ENCODE measurements around the gene FLRT2.

FLRT2 gene

DNA sequence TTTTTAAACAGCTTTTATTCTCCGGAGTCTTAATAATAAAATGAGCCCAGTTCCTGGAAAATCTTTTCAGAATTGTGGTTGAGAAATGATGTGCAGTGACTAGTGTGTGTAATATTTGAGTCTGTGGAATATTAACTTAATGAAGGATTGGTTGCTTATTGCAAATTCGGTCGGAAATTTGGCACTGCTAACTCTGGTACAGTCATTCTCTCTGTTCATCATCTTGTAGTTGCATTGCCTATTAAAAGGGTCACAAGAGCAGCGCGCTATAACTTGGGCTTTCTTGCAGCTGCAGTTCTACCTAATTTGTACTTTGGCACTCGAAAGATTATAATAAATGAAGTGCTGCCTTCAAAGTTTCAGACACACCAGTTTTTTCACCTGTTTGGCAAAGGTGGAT is 146.0 kb downstream of the FLRT2 start:
- no peak for DNase-seq

- no peak for DNase-seq
Observed at GRCh38 chr14:85686908-85687307, 157.0 kb downstream of the FLRT2 start.

GRCh38 chr14:85687456-85687855 is 157.5 kb downstream of the FLRT2 start:
- DNase-seq = no peak

GRCh38 chr14:85688006-85688405 is 158.1 kb downstream of the FLRT2 start:
- DNase-seq = no peak

GRCh38 chr14:85695300-85695699 is 165.4 kb downstream of the FLRT2 start:
- DNase-seq = no peak

DNA sequence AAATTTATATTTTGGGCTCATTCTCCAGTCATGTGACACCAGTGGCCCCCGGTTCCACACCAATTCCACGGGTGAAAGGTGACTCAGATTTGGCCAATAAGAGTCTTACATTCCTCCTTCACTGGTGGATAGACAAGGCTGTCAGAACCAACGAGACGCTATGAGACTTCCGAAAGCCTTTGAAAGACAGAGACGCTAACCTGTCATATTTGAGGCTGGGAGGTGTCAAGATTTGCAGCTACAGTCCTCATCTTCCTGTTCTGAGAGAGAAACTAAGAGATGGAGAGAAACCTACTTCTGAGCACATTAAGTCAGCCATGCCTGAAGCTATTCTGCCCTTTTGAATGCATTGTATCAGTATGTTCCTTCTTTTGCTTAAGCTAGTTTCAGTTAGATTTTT is 171.2 kb downstream of the FLRT2 start:
- DNase-seq = no peak

DNA sequence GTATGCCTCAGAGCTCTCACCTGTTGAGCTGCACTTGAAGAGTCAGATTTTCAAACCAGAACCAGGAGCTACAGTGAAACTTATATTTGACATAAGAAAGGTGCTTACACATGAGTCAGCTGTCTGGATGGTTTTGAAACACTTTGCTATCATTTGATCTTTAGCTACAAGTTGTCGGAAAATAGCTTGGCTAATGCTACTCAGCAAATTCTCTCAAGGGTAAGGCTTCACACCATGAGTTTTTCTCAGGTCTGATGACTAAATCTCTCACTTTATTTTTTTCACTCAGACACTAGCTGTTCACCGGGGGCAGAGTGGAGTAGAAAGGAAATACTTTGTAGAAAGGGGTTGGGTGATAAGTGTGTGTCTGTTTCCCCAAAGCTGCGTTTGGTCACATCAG is 171.8 kb downstream of the FLRT2 start:
- DNase-seq = no peak

- no peak for DNase-seq
Observed at GRCh38 chr14:85702191-85702590, 172.2 kb downstream of the FLRT2 start.

DNA sequence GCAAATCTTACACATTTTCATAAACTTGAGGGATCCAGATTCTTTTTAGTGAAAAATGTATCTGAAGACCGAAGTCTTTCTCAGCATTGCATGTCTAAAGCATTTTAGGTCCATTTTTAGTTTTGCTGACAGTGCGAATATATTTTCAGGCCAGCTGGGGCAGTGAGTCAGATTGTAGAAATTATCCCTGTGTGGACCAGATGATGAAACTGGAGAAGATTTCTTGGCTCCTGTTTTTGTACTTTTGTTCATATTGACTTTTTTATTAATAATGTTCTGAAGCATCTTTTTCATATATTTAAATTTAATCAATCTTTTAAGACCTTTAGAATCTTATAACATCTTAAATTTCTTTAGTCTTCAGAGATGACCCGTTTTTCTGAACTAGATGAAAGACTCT is 173.1 kb downstream of the FLRT2 start:
- no peak for DNase-seq
